NCI-H128 (cell line): ENCODE results near the gene SNN.

ENCODE experiments used
- DNase-seq: peaks from one replicate; lab custom pipeline; 2025; ENCODE audit not compliant: unreplicated experiment; lab: John Stamatoyannopoulos, UW

SNN gene

DNA sequence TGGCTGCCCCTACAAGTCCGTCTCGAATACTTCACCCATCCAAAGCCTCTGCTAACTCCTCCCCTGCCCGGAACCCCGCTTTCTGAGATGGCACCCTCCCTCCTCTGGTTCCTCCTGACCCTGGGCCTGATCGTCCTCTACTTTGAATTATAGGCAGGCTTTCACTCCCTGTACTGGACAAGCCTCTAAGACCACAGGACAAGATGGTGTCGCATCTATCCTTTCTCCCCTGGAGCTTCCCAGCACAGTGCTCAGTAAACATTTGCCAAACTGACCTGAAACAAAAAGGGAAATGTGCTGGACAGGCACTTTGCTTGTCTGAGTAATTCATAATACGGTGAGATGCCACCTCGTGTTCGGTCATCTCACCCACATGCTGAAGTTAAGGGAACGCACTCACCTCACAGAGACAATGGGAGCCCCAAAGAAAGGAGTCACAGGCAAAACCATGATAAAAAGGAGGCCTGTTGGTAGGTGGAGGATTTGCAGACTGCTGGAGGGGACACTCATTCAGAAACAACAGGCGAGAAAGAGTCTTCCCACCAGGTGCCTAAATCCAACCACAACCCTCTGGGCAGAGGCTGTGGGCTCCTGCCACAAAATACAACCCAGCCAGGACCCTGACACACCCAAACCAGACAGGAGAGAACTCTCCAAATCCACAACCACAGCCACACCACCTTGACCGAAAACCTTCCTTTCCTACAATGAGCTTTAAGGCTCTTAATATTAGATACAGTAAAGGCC lies 28.2 kb downstream of the SNN start:
- no peak for DNase-seq

DNA sequence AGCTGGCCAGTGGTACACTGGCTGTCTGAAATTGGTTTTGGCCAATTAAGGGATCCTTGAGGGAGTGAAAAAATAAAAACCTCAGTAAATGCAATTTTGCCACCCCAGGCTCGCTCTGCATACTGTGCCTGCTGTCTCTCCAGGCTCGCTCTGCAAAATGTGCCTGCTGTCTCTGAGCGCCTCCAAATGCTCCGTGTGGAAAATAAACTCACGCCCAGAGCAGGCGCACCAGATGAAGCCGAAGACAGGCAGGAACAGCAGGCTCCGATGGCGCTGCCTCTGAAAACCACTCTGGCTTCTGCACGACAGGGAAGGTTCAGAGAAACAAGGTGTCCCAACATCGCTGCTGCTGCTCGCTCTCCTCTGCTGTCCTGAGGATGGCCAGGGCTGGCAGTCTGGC lies 29.1 kb downstream of the SNN start:
- DNase-seq, result no peak

DNA sequence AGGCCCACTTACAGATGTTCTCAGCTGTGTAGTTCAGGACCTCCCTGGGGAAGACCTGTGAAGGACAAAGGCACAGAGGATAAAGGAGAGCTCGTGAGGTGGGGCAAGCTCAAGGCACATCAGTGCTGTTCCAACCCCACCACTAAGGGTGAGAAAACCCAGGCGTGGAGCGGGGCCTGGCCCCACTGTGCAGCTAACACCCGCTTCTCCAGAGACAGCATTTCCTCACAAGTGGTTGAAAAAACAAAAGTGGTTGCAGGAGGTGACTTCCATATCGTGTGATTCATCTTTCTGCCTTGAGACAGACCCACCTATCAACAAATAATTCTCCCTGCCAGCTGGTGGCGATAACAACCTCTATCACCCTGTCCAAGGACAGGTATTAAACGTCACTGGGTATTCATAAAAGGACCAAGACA lies 30.0 kb downstream of the SNN start:
- DNase-seq, result no peak

DNA sequence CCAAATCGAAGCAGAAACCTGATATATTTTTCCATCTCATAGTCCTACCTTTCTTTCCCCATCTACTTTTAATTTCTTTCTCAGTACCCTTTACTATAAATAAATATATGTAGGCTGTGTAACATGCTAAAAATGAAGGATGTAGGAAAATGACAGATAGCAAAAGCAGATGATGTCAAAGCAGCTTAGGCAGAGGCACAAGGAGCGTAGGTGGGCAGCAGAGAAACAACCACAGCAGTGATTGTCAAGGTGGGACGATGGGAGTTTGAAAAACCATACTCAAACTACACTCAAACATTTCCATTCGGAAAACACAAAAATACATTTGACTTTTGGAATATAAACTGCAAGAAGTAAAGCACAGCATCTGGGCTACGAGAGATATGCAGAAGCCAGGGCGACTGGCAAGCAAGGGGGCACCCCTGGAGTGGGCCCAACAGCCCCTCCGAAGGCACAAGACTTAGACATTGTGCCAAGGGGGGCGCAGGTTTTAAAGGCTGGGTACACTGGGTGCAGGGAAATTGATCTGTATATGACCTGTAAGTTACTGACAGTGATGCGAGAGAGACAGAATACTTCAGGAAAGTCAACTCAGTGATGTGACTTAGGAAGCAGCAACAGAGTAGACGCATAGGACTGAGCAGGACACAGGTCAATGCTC lies 31.1 kb downstream of the SNN start:
- no peak for DNase-seq

DNA sequence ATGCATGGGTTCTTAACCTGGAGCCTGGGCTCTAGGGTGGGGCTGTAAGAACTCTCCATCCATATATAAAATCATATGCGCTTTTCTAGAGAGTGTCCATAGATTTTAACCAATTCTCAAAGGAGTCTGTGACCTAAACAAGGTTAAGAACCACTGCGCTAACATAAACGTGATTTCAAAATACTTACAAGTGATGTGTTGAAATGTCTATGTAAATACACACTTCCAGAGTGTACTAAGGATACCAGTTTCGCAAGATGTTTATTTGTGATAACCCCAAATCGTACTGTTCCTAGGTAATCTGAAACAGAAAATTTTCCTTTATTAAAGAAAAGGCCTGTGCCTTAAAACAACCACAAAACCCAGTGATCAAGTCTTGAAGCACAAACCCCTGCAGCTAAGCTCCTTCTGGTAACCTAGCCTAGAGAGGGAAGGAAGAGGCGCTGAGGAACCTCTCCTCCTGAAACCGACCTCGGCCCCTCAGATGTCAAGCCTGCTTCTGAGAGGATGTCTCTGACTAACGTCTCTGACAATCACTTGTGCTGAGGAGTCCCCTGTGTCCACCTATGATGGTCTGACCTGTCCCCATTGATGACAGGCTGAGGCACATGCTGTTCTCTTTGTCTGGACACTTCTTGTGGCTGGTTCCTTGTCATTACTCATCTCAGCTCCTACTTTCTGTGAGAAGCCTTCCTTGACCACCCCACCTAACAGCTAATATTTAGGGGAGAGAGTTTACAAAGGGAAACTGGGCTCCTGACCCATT lies 32.2 kb downstream of the SNN start:
- no peak for DNase-seq

DNA sequence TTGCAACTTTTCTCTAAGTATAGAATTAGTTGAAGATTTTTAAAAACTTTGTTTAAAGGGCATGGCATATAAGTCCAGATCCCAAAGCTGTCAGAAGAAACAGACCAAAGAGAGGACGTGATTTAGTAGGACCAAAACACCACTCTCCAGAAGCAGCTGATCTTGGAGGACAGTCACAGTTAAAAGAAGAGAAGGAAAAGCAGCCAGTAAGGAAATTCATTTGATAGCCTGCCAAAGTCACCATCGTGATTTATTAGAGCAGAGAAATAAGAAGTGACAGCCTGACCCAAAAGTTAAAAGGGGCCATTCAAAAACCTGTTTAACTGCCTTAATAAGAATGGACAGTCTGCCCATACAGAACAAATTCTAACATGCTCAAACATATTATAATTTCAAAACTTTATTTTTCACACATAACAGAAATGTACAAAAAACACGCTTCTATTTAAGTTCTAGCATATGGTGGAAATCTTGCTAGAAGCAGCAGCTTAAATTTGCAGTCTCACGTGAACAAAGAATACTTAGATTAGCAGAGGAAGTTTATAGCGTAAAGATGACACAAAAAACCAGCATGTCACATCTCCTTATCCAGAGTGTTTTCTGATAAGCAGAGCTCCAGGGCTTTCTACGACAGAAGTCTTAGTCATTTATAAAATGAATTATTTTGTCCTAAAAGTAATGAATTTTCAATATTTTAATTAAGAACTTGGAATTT lies 37.2 kb downstream of the SNN start:
- no peak for DNase-seq

DNA sequence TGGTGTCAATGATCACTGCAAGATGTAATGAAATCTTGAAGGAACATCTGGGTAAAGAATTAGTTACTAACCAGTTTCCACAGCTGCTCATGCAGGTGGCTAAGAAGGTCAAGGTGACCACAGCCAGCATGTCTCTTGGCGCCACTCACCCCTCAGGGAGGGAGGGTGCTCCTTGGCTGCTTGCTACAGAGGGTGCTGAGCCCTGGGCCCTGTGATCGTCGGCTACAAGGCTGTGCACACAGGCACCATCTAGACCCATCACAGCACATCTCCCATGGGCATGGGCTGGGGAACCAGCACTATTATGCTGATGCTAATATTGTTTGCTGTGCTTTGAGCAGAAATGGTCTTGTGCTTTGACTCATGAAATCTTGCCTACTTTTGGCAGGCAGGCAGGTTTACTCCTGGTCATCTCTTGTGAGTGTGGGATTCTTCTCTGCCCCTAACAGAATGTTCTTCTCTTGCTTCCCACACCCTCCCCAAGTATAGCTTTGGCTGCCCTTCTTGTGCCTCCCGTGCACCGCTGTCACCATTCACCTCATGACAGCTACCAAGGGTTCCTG lies 38.0 kb downstream of the SNN start:
- no peak for DNase-seq

DNA sequence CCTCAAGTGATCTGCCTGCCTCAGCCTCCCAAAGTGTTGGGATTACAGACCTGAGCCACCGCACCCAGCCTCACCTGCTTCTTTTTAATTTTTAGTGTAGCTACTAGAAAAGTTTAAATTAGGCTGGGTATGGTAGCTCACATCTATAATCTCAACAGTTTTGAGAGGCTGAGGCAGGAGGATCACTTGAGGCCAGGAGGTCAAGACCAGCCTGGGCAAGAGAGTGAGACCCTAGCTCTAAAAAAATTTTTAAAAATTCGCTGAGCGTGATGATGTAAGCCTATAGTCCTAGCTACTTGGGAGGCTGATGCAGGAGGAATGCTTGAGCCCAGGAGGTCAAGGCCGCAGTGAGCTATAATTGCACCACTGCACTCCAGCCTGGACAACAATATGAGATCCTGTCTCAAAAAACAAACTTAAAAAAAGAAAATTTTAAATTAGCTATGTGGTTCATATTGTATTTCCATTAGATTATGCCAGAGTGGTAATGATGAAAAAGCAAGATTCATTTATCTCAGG lies 39.5 kb downstream of the SNN start:
- DNase-seq, result no peak

DNA sequence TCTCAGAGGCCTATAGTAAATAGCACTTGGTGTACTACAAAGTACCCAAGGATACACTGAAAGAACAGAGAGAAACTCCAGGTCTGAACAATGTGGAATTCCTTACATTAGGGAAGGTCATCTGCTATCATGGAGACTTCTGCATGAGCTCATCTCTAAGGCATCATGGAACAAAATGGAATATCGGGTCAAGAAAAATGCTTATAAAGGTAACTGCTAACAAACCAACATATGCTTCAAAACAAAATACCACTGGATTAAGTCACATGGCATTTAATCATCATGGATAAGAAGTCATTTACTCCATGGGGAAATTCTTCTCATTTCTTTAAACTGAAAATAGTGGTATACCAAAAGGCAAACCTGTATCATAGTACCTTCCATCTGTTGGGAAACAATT lies 40.2 kb downstream of the SNN start:
- no peak for DNase-seq

DNA sequence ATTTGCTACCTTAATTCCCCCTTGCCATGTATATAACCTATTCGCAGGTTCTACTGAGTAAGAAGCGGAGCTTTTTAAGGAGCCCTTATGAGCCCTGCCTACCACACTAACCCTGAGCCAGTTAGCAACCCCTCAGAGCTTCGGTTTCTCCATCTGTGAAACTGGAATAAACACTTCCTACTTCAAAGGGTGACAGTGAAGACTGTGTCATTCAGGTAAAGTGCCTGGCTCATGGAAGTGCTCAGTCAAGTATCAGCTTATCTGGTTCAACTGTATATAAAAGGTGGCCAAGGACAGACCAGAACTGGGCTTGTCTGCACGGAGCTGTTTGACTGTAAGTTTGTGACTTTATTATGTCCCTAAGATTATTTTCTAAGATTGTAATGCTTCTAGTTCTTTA lies 43.4 kb downstream of the SNN start:
- DNase-seq, result no peak

DNA sequence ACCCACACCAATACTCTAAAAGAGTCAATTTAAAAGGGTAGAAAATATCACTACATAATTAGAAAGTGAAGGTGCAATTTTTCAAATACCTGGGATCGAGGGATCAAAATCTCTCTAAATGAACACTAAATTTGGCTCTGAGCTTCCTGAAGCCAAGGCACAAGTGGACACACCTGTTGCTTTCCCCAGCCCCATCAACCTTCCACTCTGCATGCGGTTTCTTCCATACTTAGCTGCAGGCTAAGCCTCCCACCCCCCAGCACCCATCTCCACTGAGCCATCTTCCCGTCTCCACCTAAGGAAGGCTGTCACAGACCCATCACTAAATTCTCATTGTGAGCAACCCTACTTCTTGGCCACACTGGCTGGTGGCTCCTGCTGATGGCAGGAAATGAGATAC lies 43.9 kb downstream of the SNN start:
- no peak for DNase-seq

DNA sequence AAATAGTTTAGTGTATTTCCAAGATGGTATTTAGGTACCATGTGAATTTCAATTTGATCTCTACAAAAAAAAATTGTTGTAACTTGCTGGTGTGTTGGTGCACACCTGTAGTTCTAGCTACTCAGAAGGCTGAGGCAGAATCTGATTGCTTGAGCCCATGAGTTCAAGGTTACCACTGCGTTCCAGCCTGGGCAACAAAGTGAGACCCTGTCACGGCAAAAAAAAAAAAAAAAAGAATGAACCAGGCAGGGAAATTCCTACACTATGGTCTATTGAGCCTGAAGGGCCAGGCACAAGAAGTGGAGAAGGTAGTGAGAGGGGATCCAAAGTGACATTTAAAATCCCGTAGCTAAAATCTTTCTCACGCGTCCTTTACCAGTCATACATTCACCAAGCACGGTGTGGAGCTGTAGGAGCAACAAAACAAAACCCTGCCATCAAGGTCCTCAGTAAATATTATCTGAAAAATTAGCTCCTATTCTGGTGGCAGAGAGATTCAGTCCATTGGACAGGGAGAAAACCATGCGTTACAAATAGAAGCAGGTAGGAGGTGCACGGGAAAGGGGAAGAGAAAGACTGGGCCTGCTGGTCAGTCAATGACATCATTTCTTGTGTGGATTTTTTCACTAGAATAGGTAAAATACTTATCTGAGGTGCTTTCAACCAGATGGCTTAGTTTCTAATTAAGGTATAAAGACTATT lies 47.1 kb downstream of the SNN start:
- no peak for DNase-seq

DNA sequence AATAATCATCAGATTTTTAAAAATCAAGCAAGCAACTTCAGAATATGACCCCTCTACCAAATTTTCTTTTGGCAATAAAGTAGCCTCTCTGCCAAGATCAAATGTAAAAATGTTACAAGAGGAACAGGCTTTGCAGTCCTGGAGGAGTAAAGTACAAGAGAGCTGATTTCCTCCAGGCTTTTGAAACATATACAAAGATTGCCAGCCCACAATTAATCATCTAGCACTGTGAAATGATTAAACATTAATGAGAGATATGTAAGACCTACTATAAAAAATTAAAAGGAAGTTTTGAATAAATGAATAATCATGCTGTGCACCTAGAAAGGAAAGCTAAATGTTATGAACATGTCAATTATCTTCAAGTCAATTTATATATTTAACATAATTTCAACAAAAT lies 48.1 kb downstream of the SNN start:
- DNase-seq, result no peak

DNA sequence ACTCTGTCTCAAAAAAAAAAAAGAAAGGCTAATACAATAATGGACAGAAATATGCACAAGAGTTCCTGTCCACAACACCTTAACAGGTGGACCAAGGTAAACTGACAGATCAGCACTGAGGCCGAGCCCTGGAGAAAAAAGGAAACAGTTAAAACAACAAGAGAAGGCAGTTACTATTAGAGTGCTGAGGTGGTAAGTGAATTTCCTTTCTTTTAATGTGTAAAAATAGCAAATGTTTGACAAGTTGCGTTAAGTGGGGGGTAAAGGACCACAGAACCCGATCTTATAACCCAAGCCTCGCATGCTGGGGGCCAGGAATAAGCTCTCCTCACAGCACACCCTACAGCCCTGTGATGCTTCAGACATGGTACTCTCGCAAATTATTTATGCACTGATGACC lies 49.6 kb downstream of the SNN start:
- DNase-seq, result no peak

DNA sequence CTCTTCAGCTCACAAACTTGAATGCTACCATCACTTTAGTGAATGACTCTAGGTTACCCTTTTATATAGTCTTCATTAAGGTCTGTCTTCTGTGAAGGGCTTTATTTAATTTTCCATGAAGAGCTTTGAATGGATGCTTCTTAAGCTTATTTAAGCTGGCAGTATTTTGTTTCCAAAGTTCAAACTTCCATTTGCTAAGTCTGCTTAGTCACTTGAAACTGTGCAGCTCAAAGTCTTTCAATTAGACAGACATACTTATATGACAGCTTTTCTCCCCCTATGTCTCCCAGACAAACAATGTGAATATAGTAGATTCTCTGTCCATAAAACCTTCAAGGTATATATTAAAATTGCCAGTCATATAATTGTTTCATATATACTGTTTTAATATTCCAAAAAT lies 50.9 kb downstream of the SNN start:
- no peak for DNase-seq

DNA sequence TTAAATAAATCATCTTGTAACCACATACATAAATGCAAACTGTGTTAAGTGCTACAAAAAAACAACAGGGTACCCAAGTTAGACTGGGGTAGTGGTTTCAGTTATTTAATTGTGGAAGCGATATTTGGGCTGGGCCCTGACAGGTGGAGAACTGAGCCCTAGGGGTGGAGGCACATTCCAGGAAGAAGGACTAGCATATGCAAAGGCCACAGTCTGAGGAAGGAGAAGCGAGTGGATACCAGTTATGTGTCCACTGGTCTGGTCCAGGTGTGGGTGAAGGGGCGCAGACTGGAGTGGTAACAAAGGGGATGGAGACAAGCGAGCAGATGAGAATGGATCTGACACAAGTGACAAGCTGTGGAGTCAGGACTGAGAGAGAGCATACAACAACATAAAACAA lies 51.5 kb downstream of the SNN start:
- DNase-seq, result no peak

DNA sequence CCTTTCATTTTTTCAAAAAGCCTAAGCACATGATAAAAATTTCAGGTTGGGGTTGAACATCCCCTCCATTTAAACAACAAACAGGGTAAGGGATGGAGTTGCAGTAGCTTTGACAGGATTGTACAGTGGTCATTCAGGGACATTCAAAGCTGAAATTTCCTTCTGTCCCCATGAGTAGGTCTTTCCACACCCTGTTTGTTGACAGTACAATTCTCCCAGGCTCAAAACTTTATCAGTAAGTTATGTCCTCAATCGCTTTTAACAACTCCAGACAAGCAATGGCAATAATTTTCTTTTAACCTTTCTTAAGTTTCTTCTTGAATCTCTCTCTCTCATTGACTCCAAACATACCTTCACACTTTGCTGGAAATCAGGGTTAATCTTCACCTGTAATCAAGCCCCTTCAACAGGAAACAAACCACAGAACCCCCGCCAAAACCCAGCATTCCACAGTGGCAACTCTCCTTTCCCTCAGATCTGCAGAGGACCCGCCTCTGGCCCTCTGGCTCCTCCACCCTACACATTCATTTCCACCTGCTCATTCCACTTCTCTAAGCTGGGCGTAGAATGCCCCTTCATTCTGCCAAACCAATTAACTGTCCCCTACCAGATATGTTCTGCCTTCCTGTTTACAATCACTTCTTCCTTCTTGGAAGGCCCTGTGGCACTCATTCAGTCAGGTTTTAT lies 53.7 kb downstream of the SNN start:
- no peak for DNase-seq

DNA sequence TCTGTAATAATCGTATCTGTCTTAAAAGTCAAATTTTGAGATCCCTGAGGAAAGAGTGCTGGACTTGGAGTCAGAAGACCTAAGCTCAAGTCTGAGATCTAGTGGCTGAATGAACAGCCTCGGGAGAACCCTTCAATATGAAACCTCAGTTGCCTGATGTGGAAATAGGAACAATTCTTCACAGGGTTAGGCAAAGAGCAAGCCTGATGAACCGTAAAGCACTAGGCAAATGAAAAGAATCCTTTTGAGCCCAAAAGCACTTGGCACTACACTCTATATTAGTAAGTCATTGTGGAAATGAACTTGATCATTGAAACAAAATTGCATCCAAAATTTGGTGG lies 54.2 kb downstream of the SNN start:
- no peak for DNase-seq

DNA sequence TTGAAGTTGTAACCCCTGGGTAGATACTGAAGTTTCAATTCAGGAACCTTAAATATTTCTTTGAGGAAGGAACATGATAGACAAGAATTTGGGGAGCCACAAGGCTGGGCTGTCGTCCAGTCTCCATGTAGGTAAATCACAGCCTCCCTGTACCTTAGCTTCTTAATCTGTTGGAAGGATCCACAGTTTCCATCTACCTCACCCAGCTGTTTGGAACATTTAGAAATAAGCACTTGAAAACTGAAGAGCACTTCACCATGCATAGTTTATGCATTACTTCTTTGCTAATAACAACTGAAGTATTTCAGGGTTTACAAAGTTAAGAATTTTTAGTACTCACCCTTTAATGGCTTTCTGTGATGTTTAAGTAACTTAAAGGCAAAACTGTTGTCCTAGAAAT lies 57.2 kb downstream of the SNN start:
- DNase-seq, result no peak

DNA sequence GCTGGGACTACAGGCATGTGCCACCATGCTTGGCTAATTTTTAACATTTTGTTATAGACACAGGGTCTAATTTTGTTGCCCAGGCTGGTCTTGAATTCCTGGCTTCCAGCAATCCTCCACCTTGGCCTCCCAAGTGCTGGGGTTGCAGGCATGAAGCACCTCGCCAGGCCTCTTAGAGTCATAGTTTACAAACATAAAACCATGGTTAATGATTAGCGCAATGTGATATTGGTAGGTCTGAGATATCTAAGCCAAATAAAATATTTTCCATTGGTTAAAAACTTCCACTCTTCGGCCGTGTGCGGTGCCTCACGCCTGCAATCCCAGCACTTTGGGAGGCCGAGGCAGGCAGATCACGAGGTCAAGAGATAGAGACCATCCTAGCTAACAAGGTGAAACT lies 57.8 kb downstream of the SNN start:
- DNase-seq, result no peak
